K562 (cell line): Measurements from ENCODE around the gene ABCA4.

ENCODE experiments used
- ASH1L ChIP-seq: fragments of 450-650 bp; IDR thresholded peaks from 2 replicates; pipeline ENCODE4 v1.6.1; 2018; ENCODE audit warnings: borderline replicate concordance, mild to moderate bottlenecking, low read depth; ENCODE audit not compliant: partially characterized antibody
- CTCF ChIP-seq, 3 experiments: IDR thresholded peaks in 2 of 3; conservative IDR thresholded peaks in 1 of 3; 2 replicates each; pipeline ENCODE4 v1.5.1; 2011 to 2012; ENCODE audit warnings: low read length in 3 of 3, mild to moderate bottlenecking in 3 of 3, control low read depth in 2 of 3, improper control_type of control experiment in 1 of 3, inconsistent platforms in 1 of 3, low read depth in 1 of 3, mixed read lengths in 1 of 3, moderate library complexity in 1 of 3; ENCODE audit not compliant: insufficient read depth in 2 of 3
- DMBX1 ChIP-seq: fragments of 250-450 bp; sonication (Bioruptor Pico); IDR thresholded peaks from 2 replicates; pipeline ENCODE4 v1.8.0; 2022; ENCODE audit warnings: inconsistent platforms, mild to moderate bottlenecking, moderate library complexity, borderline replicate concordance
- ELF4 ChIP-seq: fragments of 450-650 bp; formaldehyde crosslinking; IDR thresholded peaks from 2 replicates; pipeline ENCODE4 v1.4.0; 2022; ENCODE audit warnings: missing genetic modification characterization
- FOXM1 ChIP-seq, 2 experiments: fragments of 450-650 bp in 1 of 2; sonication (generic) in 1 of 2; formaldehyde crosslinking in 1 of 2; IDR thresholded peaks; 2 replicates each; pipeline versions ENCODE4 v1.6.1 to v1.9.0; 2017 to 2022; ENCODE audit warnings: low read depth in 2 of 2, mild to moderate bottlenecking in 2 of 2, missing genetic modification reagents in 1 of 2, moderate library complexity in 1 of 2
- IRF2 ChIP-seq: sonication (generic); formaldehyde crosslinking; IDR thresholded peaks from 2 replicates; pipeline ENCODE4 v1.8.1; 2022; ENCODE audit warnings: mild to moderate bottlenecking, missing genetic modification reagents
- LCOR ChIP-seq: sonication (generic); formaldehyde crosslinking; IDR thresholded peaks from 2 replicates; pipeline ENCODE4 v1.8.0; 2022; ENCODE audit warnings: mild to moderate bottlenecking, missing genetic modification reagents
- NFIC ChIP-seq: fragments of 450-650 bp; IDR thresholded peaks from 2 replicates; pipeline ENCODE4 v1.6.1; 2017; ENCODE audit warnings: mild to moderate bottlenecking, inconsistent platforms
- NRF1 ChIP-seq, 2 experiments: fragments of 450-650 bp; IDR thresholded peaks in 1 of 2; conservative IDR thresholded peaks in 1 of 2; 2 replicates each; pipeline ENCODE4 v1.6.1; 2014; ENCODE audit warnings: mild to moderate bottlenecking in 2 of 2
- TAF1 ChIP-seq: IDR thresholded peaks from 2 replicates; pipeline ENCODE4 v1.6.1; 2011; ENCODE audit warnings: mild to moderate bottlenecking, low read length, moderate library complexity; ENCODE audit not compliant: insufficient read depth, control insufficient read depth, severe bottlenecking; ENCODE audit errors: extremely low read depth
- ZBTB1 ChIP-seq: sonication (generic); formaldehyde crosslinking; IDR thresholded peaks from 2 replicates; pipeline ENCODE4 v1.8.1; 2023; ENCODE audit warnings: missing genetic modification reagents, low read depth, mild to moderate bottlenecking, borderline replicate concordance
- ZKSCAN8 ChIP-seq: fragments of 200-800 bp; sonication (Bioruptor generic); IDR thresholded peaks from 2 replicates; pipeline ENCODE4 v1.6.1; 2016; ENCODE audit warnings: missing genetic modification characterization, missing compliant biosample characterization

- TF ChIP-seq TAF1 (no peak), CTCF (IDR thresholded peaks at IDR 0.05 in 2 of 3, conservative IDR thresholded peaks at IDR 0.05 in 1 of 3; ENCODE audit: insufficient read depth in 2 of 3, low read depth in 1 of 3, low read length in 3 of 3) (no peak), ELF4 (no peak), ZKSCAN8 (CRISPR knock-in tag) (no peak), IRF2 (CRISPR knock-in tag) (no peak), FOXM1 (IDR thresholded peaks at IDR 0.05; ENCODE audit: low read depth) (no peak), FOXM1 (CRISPR knock-in tag; IDR thresholded peaks at IDR 0.05; ENCODE audit: low read depth) (no peak), DMBX1 (CRISPR knock-in tag) (no peak), NRF1 (conservative IDR thresholded peaks at IDR 0.05 in 1 of 2, IDR thresholded peaks at IDR 0.05 in 1 of 2) (no peak), LCOR (no peak), ASH1L (no peak), NFIC (no peak), ZBTB1 (no peak)
Measured at GRCh38 chr1:94084547-94084946, 36.4 kb downstream of the ABCA4 start.
